GM19025 (cell line): ENCODE data around the gene SLC2A4.
"Not testable (repeated sequence)": the region's sequence is repeated elsewhere in the genome, so short reads cannot be mapped to it uniquely, and the experiment has no call there.

Source experiments
- ATAC-seq: cut with Tn5 transposase; IDR thresholded peaks from one replicate; pipeline ENCODE4 v1.9.1; 2021; ENCODE audit warnings: mild to moderate bottlenecking, low read depth, moderate library complexity; ENCODE audit not compliant: unreplicated experiment

Gene SLC2A4

GRCh38 chr17:7318121-7318860 is 36.8 kb downstream of the SLC2A4 start:
- no peak for ATAC-seq

- ATAC-seq = no peak
These were observed 39.9 kb downstream of the SLC2A4 start for GRCh38 chr17:7321466-7321865.

- no peak for ATAC-seq
These were observed 41.1 kb downstream of the SLC2A4 start for GRCh38 chr17:7322520-7323194.

GRCh38 chr17:7323731-7324437 is 42.4 kb downstream of the SLC2A4 start:
- no peak for ATAC-seq

GRCh38 chr17:7324438-7324779 is 42.9 kb downstream of the SLC2A4 start:
- no peak for ATAC-seq

GRCh38 chr17:7325031-7325528 is 43.6 kb downstream of the SLC2A4 start:
- no peak for ATAC-seq

GRCh38 chr17:7326186-7326585 is 44.7 kb downstream of the SLC2A4 start:
- ATAC-seq = no peak

GRCh38 chr17:7327056-7327455 is 45.5 kb downstream of the SLC2A4 start:
- ATAC-seq = no peak

GRCh38 chr17:7327501-7327900 is 46.0 kb downstream of the SLC2A4 start:
- no peak for ATAC-seq

GRCh38 chr17:7328009-7328408 is 46.5 kb downstream of the SLC2A4 start:
- ATAC-seq = no peak

GRCh38 chr17:7328840-7329373 is 47.4 kb downstream of the SLC2A4 start, which contains the start of gene NEURL4:
TSS of gene NEURL4 (minus strand) at chr17:7329335. CDS start at chr17:7329312, 23 bp downstream.
- ATAC-seq = peak; percentile 6

- peak; percentile 43 for ATAC-seq
These were observed 48.0 kb downstream of the SLC2A4 start for GRCh38 chr17:7329374-7329996.

- ATAC-seq = peak; percentile 50
These were observed 48.6 kb downstream of the SLC2A4 start for GRCh38 chr17:7329997-7330637.

GRCh38 chr17:7330638-7331015 is 49.1 kb downstream of the SLC2A4 start:
- no peak for ATAC-seq

GRCh38 chr17:7332111-7332510 is 50.6 kb downstream of the SLC2A4 start:
- ATAC-seq = no peak

GRCh38 chr17:7332600-7333069 is 51.1 kb downstream of the SLC2A4 start:
- not testable (repeated sequence) for ATAC-seq

GRCh38 chr17:7334938-7335538 is 53.5 kb downstream of the SLC2A4 start:
- ATAC-seq = no peak

GRCh38 chr17:7335765-7336164 is 54.2 kb downstream of the SLC2A4 start:
- ATAC-seq = not testable (repeated sequence)
